ENCODE data around the gene GASK1A. TPM values are rescaled to one million over a fixed set of nuclear protein-coding genes. Genes with fewer than 3 reads are reported as not detected.
"Not testable (repeated sequence)": the region's sequence is repeated elsewhere in the genome, so short reads cannot be mapped to it uniquely, and the experiment has no call there.

Gene GASK1A
- total RNA-seq, 1 donor from 2014 or later, result 5.9 TPM

DNA sequence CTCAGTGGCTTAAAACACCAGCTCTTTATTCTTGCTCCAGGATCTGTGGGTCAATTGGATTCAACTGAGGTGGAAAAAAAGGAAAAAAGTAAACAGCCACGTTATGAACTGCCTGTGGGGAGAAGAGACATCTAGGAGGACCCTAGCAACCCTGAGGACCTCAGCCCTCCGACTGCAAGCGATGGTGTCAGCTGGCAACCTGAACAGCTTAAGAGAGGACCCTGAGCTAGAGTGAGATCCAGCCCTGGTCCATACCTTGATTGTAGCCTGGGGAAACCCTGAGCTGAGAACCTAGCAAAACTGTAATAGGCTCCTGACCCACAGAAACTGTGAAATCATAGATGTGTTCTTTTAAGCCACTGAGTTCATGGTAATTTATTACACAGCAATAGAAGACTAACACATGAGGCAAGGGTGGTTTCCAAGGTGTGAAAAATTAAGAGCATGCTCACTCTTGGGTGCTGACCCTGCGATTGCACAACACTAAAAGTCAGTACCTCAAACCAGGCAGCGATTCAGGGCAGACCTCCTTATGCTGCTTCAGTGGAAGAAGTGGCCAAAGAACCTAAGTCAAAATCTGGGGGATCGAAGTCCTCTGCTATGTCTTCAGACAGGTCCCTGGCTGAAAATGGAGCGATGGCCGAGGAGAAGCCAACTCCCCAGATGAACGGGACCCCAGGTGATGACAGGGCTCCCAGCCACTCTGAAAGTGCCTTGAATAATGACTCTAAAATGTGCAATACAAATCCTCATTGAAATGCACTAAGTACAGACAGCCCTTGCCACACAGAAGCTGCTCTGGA is 57.7 kb downstream of the GASK1A start:
- Histone ChIP-seq H3K4me1 (no peaks in the 10 kb centered on the region), H3K27ac (no peak overlapping the region), H3K36me3 (no peaks in the 10 kb centered on the region), H3K4me3 (no peak overlapping the region), H3K27me3 (ENCODE audit: low read depth) (no peaks in the 10 kb centered on the region), H3K9me3 (no peaks in the 10 kb centered on the region)
- TF ChIP-seq, protein P1, sequence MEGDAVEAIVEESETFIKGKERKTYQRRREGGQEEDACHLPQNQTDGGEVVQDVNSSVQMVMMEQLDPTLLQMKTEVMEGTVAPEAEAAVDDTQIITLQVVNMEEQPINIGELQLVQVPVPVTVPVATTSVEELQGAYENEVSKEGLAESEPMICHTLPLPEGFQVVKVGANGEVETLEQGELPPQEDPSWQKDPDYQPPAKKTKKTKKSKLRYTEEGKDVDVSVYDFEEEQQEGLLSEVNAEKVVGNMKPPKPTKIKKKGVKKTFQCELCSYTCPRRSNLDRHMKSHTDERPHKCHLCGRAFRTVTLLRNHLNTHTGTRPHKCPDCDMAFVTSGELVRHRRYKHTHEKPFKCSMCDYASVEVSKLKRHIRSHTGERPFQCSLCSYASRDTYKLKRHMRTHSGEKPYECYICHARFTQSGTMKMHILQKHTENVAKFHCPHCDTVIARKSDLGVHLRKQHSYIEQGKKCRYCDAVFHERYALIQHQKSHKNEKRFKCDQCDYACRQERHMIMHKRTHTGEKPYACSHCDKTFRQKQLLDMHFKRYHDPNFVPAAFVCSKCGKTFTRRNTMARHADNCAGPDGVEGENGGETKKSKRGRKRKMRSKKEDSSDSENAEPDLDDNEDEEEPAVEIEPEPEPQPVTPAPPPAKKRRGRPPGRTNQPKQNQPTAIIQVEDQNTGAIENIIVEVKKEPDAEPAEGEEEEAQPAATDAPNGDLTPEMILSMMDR (IDR thresholded peaks at IDR 0.05), result no peak
- DNase-seq (no peak), ATAC-seq (peak in 1 of 2 donors; percentile 19)
- intact Hi-C loops (cut with DNase I), result no loop called here

DNA sequence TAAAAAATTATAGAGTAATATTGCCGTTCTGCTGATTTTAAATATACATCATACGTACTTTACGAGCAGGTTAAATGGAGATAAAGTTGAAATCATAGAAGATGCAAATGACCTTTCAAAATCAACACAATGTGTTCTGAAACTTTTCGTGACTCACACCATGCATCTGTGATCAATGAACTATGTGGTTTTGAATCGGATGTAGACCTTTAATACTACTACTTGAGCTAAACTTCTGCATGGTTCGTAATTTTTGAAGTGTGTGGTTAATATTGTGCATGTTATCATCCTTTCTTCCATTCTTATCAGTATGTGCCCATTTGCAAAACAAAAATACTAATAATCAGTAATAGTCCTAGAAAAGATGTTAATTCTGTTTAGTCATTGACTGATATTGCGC is 58.9 kb downstream of the GASK1A start:
- no peak overlapping the region for H3K4me3 ChIP-seq
- H3K27ac ChIP-seq, result no peak overlapping the region
- H3K36me3 ChIP-seq, result no peaks in the 10 kb centered on the region
- ATAC-seq, result no peak
- no peak for DNase-seq
- no peaks in the 10 kb centered on the region for H3K27me3 ChIP-seq (ENCODE audit: low read depth)
- intact Hi-C loops (cut with DNase I), result no loop called here
- H3K4me1 ChIP-seq, result no peaks in the 10 kb centered on the region
- H3K9me3 ChIP-seq, result no peaks in the 10 kb centered on the region
- TF ChIP-seq, protein P1 (IDR thresholded peaks at IDR 0.05), result no peak

DNA sequence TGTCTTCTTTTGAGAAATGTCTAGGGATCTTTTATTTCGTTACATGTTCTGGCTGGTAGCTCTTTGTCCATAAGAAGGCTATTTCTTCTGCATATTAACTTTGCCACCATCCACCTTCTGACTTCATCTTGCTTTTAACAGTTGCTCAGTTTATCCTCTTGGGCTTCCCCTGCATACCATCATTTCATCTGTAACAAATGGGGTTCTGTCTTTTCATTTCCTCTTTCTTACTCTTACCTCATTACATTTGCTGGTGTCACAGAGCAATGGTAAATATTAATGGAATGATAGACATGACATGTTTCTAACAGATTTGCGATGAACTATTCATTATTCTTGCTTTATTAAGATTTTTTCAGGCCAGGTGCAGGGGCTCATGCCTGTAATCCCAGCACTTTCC is 62.4 kb downstream of the GASK1A start:
- H3K27me3 ChIP-seq (ENCODE audit: low read depth), result no peaks in the 10 kb centered on the region
- no peak overlapping the region for H3K4me3 ChIP-seq
- TF ChIP-seq, protein P1 (IDR thresholded peaks at IDR 0.05), result no peak
- ATAC-seq, result no peak
- H3K4me1 ChIP-seq, result no peaks in the 10 kb centered on the region
- H3K27ac ChIP-seq, result no peak overlapping the region
- no peak for DNase-seq
- H3K36me3 ChIP-seq, result no peaks in the 10 kb centered on the region
- peaks cover 16% of the 10 kb centered on the region for H3K9me3 ChIP-seq
- intact Hi-C loops (cut with DNase I), result no loop called here

DNA sequence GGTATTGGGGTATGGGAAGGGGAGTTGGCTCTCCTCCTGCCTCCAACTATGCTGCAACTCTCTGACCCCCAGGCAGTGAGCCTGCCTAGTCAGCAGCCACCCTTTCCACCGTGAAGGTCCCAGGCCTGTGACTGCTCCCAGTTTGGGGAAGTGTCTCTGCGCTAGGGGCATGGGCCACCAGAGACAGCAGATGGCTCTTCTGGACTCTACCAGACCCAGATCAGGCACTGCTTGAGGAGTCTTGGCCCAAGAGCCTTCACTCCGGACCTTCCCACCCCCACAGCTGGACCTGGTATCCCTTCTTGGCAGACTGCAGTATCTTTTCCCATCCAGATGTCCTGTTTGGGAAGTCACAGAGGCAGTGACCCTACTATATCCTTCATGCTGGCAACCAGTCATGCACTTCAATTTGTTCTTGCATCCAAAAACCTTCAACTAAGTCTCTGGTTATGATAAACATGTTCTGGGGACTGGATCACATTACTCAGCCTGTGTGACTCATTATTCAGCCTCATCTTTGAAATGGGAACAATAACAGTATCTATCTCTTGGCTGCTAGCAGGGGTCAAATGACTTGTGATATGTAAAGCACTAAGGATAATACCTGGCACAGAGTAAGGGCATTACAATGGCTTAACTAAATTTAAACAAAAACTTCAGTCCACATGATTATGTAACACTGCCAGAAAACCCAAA is 64.1 kb downstream of the GASK1A start:
- ATAC-seq, result no peak

DNA sequence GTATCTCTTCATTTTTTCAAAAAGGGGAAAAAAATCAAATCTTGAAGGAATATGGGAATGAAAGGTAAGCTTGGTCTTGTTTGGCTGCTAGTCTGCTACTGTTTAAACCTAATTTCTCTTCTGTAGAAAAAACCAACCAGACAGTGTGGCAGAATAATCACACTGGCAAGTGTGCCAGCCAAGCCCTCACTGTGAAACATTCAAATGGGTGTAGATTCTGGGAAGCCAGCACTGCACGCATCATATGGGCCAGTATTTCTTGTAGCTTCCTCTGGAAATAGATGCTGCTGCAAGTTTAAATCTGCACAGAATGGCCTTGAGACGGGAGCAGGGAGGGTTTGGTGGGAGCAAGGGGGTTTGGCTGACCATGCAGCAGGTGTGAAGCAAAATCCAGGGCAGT is 64.7 kb downstream of the GASK1A start:
- DNase-seq (no peak), ATAC-seq (no peak)
- TF ChIP-seq, protein P1 (IDR thresholded peaks at IDR 0.05), result no peak
- H3K9me3 ChIP-seq, result peaks cover 16% of the 10 kb centered on the region
- no peaks in the 10 kb centered on the region for H3K36me3 ChIP-seq
- intact Hi-C loops (cut with DNase I), result no loop called here
- no peak overlapping the region for H3K27ac ChIP-seq
- no peaks in the 10 kb centered on the region for H3K27me3 ChIP-seq (ENCODE audit: low read depth)
- no peak overlapping the region for H3K4me3 ChIP-seq
- H3K4me1 ChIP-seq, result no peaks in the 10 kb centered on the region

More for the DNA sequence above, 64.1 kb downstream of the GASK1A start:
- peaks cover 16% of the 10 kb centered on the region for H3K9me3 ChIP-seq
- H3K36me3 ChIP-seq, result no peaks in the 10 kb centered on the region
- H3K4me1 ChIP-seq, result no peaks in the 10 kb centered on the region
- no peak overlapping the region for H3K27ac ChIP-seq
- no peaks in the 10 kb centered on the region for H3K27me3 ChIP-seq (ENCODE audit: low read depth)
- DNase-seq, result no peak
- no peak overlapping the region for H3K4me3 ChIP-seq
- intact Hi-C loops (cut with DNase I), result no loop called here
- TF ChIP-seq, protein P1 (IDR thresholded peaks at IDR 0.05), result no peak

DNA sequence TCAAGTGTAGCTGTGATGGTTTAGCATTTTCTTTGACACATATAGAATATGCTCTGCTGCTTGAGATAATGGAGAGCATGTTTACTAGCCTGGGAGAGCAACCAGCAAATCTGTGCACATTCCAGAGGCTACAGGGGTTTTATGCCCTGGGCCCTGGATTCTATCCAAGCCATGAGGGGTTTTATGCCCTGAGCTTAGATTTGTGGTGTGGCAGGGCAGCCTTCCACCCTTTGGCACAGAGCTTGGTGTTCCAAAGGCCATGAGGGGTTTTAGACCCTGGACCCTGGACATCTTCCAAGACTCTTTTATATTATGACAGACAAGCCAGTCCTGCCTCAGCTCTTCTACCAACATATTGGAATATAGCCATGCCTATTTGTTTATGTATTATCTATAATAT is 66.0 kb downstream of the GASK1A start:
- H3K27me3 ChIP-seq (ENCODE audit: low read depth); H3K4me1 ChIP-seq; H3K27ac ChIP-seq; H3K4me3 ChIP-seq; H3K36me3 ChIP-seq; DNase-seq; intact Hi-C loops (cut with DNase I); ATAC-seq: not testable (repeated sequence)
- peaks cover 26% of the 10 kb centered on the region for H3K9me3 ChIP-seq

Data from lower lobe of right lung (tissue), 2 donors.